Measurements from ENCODE around the gene ZNF460. TPM values are rescaled to one million over a fixed set of nuclear protein-coding genes. Genes with fewer than 3 reads are reported as not detected.

ZNF460 gene
- total and polyA plus RNA-seq, 2 of the 4 experiments (the other 2 are of a cell fraction), result 3.6 to 55.2 TPM

DNA sequence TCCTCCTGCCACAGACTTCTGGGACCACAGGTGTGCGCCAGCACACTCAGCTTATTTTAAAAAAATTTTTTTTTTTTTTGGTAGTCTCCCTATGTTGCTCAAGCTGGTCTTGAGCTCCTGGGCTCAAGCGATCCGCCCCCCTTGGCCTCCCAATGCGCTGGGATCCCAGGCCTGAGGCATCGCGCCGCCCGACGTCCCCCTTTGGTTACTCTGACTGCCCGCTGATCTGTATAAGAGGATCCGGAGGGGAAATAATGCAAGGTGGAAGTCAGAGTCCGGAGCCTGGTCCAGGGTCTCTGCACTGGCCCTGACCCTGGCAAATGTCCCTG is 40.3 kb upstream of the ZNF460 start:
- intact Hi-C loops (cut with micrococcal nuclease), result loop anchor here (1.0 to 2.0 kb wide), 2 partner anchors 40 to 49 kb away; partner anchors contain the start of genes ZNF264 and ZNF460
- peak overlapping the region; percentile 96 for H2AK9ac ChIP-seq (replicated peaks; ENCODE audit: low read depth, low read length, poor library complexity)
- H2BK15ac ChIP-seq (ENCODE audit: low read depth, low read length), result no peak overlapping the region
- peak overlapping the region; percentile 92 for H3K4me2 ChIP-seq (ENCODE audit: low read depth, low read length)
- H3K27me3 ChIP-seq (ENCODE audit: control insufficient read depth, insufficient read depth, low read length), result no peaks in the 10 kb centered on the region
- peaks cover 6% of the 10 kb centered on the region; the same call in 1 of the 2 replicates for H4K20me1 ChIP-seq (ENCODE audit: insufficient read depth, low read length)
- peak overlapping the region; percentile 5; the same call in 1 of the 2 replicates for H2BK120ac ChIP-seq (ENCODE audit: low read depth, low read length)
- H2BK20ac ChIP-seq (ENCODE audit: low read depth, low read length), result no peak overlapping the region
- H4K91ac ChIP-seq (ENCODE audit: insufficient read depth, low read depth, low read length), result peak overlapping the region; percentile 91
- peak overlapping the region; percentile 36; the same call in 1 of the 2 replicates for H3K18ac ChIP-seq (ENCODE audit: low read depth, low read length)
- peak overlapping the region; percentile 87 for H3K14ac ChIP-seq (replicated peaks; ENCODE audit: low read depth, low read length)
- H3K9me1 ChIP-seq (ENCODE audit: insufficient read depth, low read length), result peaks cover 8% of the 10 kb centered on the region
- DNase-seq (no peak), ATAC-seq (ENCODE audit: low read depth) (no peak; the same call in 1 of the 2 replicates)
- peak overlapping the region; percentile 98 for H4K5ac ChIP-seq (ENCODE audit: low read depth, low read length)
- peak overlapping the region; percentile 89 for H3K4ac ChIP-seq (ENCODE audit: low read depth, low read length)
- 22% methylated on average over 11 of the region's 12 CpGs; no CpG with 5 or more reads in 1 of the 2 experiments for WGBS, 2 experiments (ENCODE audit: extremely low coverage in 2 of 2, insufficient read length in 1 of 2)
- H3K27ac ChIP-seq (ENCODE audit: insufficient read depth, low read length), result peak overlapping the region; percentile 65
- peaks cover 15 to 40% of the 10 kb centered on the region in 2 experiments for H3K79me1 ChIP-seq (ENCODE audit: low read depth in 1 of 2, low read length in 2 of 2)
- H2BK5ac ChIP-seq (ENCODE audit: low read depth, low read length, poor library complexity, severe bottlenecking), result peak overlapping the region; percentile 73
- H3K23ac ChIP-seq (ENCODE audit: low read depth, low read length), result peak overlapping the region; percentile 22; the same call in 1 of the 2 replicates
- H3K4me1 ChIP-seq (ENCODE audit: control insufficient read depth, insufficient read depth, low read length), result peaks cover 7% of the 10 kb centered on the region
- H2AFZ ChIP-seq (replicated peaks; ENCODE audit: low read length, poor library complexity), result peak overlapping the region; percentile 100
- ChIA-PET POLR2A (ENCODE audit: unreplicated experiment) (no interaction called here), CTCF (no interaction called here)
- in situ Hi-C loops (cut with MboI; ENCODE audit: low sequenced_read_pairs), result no loop called here
- H2AK5ac ChIP-seq (ENCODE audit: low read depth, low read length), result peak overlapping the region; percentile 70
- H3K56ac ChIP-seq (ENCODE audit: extremely low read depth, insufficient read depth, low read length), result peak overlapping the region; percentile 47; the same call in 1 of the 2 replicates
- H3K9ac ChIP-seq (ENCODE audit: low read depth, low read length), result peak overlapping the region; percentile 70
- peak overlapping the region; percentile 98 for H4K8ac ChIP-seq (ENCODE audit: low read depth in 2 of 2, low read length in 2 of 2)
- no peak for TF ChIP-seq CEBPB (IDR thresholded peaks at IDR 0.05; ENCODE audit: low read depth, low read length)
- TF ChIP-seq CHD1 (IDR thresholded peaks at IDR 0.05; ENCODE audit: low read depth, low read length), result no peak
- no peak for TF ChIP-seq BHLHE40 (IDR thresholded peaks at IDR 0.05; ENCODE audit: low read depth, low read length)
- TF ChIP-seq MAFK (IDR thresholded peaks at IDR 0.05; ENCODE audit: low read depth, low read length), result no peak
- TF ChIP-seq, protein P1, sequence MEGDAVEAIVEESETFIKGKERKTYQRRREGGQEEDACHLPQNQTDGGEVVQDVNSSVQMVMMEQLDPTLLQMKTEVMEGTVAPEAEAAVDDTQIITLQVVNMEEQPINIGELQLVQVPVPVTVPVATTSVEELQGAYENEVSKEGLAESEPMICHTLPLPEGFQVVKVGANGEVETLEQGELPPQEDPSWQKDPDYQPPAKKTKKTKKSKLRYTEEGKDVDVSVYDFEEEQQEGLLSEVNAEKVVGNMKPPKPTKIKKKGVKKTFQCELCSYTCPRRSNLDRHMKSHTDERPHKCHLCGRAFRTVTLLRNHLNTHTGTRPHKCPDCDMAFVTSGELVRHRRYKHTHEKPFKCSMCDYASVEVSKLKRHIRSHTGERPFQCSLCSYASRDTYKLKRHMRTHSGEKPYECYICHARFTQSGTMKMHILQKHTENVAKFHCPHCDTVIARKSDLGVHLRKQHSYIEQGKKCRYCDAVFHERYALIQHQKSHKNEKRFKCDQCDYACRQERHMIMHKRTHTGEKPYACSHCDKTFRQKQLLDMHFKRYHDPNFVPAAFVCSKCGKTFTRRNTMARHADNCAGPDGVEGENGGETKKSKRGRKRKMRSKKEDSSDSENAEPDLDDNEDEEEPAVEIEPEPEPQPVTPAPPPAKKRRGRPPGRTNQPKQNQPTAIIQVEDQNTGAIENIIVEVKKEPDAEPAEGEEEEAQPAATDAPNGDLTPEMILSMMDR (conservative IDR thresholded peaks at IDR 0.05; ENCODE audit: low read depth, low read length), result no peak
- no peak for TF ChIP-seq POLR2A (IDR thresholded peaks at IDR 0.05; ENCODE audit: low read depth, low read length)
- TF ChIP-seq MXI1 (IDR thresholded peaks at IDR 0.05; ENCODE audit: borderline replicate concordance, low read depth, low read length), result no peak
- TF ChIP-seq MAZ (IDR thresholded peaks at IDR 0.05; ENCODE audit: borderline replicate concordance, low read depth, low read length), result no peak
- TF ChIP-seq RFX5 (IDR thresholded peaks at IDR 0.05; ENCODE audit: low read depth, low read length), result no peak
- TF ChIP-seq NFE2L2 (IDR thresholded peaks at IDR 0.05; ENCODE audit: low read depth, low read length), result no peak
- no peaks in the 10 kb centered on the region for H3K9me3 ChIP-seq (ENCODE audit: control insufficient read depth, insufficient read depth, low read length)
- dilution Hi-C loops (cut with HindIII; ENCODE audit: low sequenced_read_pairs, unreplicated experiment), result no loop called here
- peak overlapping the region; percentile 95 for H3K4me3 ChIP-seq (ENCODE audit: insufficient read depth, low read depth, low read length)
- H3K36me3 ChIP-seq (ENCODE audit: control insufficient read depth, insufficient read depth, low read length), result peaks cover 8% of the 10 kb centered on the region
- BruUV-seq (replicated peaks), result no TSS peak

All from IMR-90 (cell line).